Measurements from ENCODE around the gene HOMER1. TPM values are rescaled to one million over a fixed set of nuclear protein-coding genes. Genes with fewer than 3 reads are reported as not detected.

The HOMER1 gene
- total RNA-seq, 2 donors from 2014 or later, result 42.4 to 43.3 TPM

DNA sequence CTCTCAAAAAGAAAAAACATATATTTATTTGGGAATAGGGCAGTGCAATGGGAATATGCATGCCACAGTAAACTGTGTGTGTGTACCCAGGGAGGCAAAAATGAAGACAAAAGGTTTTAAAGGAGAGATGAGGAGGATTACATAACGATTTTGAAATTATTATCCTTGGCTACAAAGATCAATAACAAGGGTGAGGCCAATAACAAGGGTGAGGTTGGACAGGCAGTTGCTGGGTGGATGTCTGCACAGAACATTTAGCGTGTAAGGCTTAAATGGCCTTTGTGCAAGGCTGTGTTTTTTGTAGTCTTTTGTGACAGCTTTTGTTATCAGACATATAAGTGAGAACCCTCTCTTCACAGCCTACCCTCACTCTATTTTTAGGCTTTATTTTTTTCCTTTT is 164.1 kb downstream of the HOMER1 start:
- Mint-ChIP-seq H3K27me3 (ENCODE audit: insufficient read depth) (no peaks in the 10 kb centered on the region), H3K4me1 (no peaks in the 10 kb centered on the region)

GRCh38 chr5:79349047-79349446 is 164.9 kb downstream of the HOMER1 start:
- no peak overlapping the region for H3K27ac ChIP-seq (ENCODE audit: low read depth, low read length)
- H3K4me1 Mint-ChIP-seq, result no peaks in the 10 kb centered on the region
- H3K9me3 ChIP-seq (ENCODE audit: control insufficient read depth, low read length), result peaks cover 5% of the 10 kb centered on the region
- peaks cover 19% of the 10 kb centered on the region for H3K36me3 Mint-ChIP-seq (ENCODE audit: low read depth)
- no peaks in the 10 kb centered on the region for H3K27me3 ChIP-seq (ENCODE audit: control insufficient read depth, insufficient read depth, low read length, poor library complexity, severe bottlenecking)
- H3K9me3 Mint-ChIP-seq, result peaks cover 30% of the 10 kb centered on the region
- H3K36me3 ChIP-seq (ENCODE audit: control insufficient read depth, insufficient read depth, low read length), result no peaks in the 10 kb centered on the region
- H3K27ac Mint-ChIP-seq, result no peak overlapping the region
- DNase-seq, result no peak
- H3K9ac ChIP-seq (ENCODE audit: extremely low read depth, low read length, poor library complexity, severe bottlenecking), result no peak overlapping the region
- no peak overlapping the region for H3K4me3 Mint-ChIP-seq
- TF ChIP-seq, protein P1, sequence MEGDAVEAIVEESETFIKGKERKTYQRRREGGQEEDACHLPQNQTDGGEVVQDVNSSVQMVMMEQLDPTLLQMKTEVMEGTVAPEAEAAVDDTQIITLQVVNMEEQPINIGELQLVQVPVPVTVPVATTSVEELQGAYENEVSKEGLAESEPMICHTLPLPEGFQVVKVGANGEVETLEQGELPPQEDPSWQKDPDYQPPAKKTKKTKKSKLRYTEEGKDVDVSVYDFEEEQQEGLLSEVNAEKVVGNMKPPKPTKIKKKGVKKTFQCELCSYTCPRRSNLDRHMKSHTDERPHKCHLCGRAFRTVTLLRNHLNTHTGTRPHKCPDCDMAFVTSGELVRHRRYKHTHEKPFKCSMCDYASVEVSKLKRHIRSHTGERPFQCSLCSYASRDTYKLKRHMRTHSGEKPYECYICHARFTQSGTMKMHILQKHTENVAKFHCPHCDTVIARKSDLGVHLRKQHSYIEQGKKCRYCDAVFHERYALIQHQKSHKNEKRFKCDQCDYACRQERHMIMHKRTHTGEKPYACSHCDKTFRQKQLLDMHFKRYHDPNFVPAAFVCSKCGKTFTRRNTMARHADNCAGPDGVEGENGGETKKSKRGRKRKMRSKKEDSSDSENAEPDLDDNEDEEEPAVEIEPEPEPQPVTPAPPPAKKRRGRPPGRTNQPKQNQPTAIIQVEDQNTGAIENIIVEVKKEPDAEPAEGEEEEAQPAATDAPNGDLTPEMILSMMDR (conservative IDR thresholded peaks at IDR 0.05), result no peak
- no peaks in the 10 kb centered on the region for H3K27me3 Mint-ChIP-seq (ENCODE audit: insufficient read depth)
- WGBS, 2 experiments (ENCODE audit: insufficient coverage in 1 of 2, insufficient read length in 1 of 2), result 93 to 96% methylated on average over 7 to 10 of the region's 10 CpGs
- no peak overlapping the region for H3K4me3 ChIP-seq (ENCODE audit: low read length)
- H3K4me1 ChIP-seq (ENCODE audit: control insufficient read depth, insufficient read depth, low read length), result no peaks in the 10 kb centered on the region

More for the DNA sequence above, 164.1 kb downstream of the HOMER1 start:
- Mint-ChIP-seq H3K36me3 (ENCODE audit: low read depth) (peaks cover 19% of the 10 kb centered on the region), H3K4me3 (no peak overlapping the region), H3K27ac (no peak overlapping the region), H3K9me3 (peaks cover 31% of the 10 kb centered on the region)
- no peaks in the 10 kb centered on the region for H3K4me1 ChIP-seq (ENCODE audit: control insufficient read depth, insufficient read depth, low read length)
- no peaks in the 10 kb centered on the region for H3K27me3 ChIP-seq (ENCODE audit: control insufficient read depth, insufficient read depth, low read length, poor library complexity, severe bottlenecking)
- DNase-seq, result no peak
- TF ChIP-seq, protein P1 (conservative IDR thresholded peaks at IDR 0.05), result no peak
- 94 to 100% methylated on average over 1 to 2 of the region's 2 CpGs for WGBS, 2 experiments (ENCODE audit: insufficient coverage in 1 of 2, insufficient read length in 1 of 2)
- H3K9ac ChIP-seq (ENCODE audit: extremely low read depth, low read length, poor library complexity, severe bottlenecking), result no peak overlapping the region
- H3K27ac ChIP-seq (ENCODE audit: low read depth, low read length), result no peak overlapping the region
- peaks cover 5% of the 10 kb centered on the region for H3K9me3 ChIP-seq (ENCODE audit: control insufficient read depth, low read length)
- no peaks in the 10 kb centered on the region for H3K36me3 ChIP-seq (ENCODE audit: control insufficient read depth, insufficient read depth, low read length)
- no peak overlapping the region for H3K4me3 ChIP-seq (ENCODE audit: low read length)

DNA sequence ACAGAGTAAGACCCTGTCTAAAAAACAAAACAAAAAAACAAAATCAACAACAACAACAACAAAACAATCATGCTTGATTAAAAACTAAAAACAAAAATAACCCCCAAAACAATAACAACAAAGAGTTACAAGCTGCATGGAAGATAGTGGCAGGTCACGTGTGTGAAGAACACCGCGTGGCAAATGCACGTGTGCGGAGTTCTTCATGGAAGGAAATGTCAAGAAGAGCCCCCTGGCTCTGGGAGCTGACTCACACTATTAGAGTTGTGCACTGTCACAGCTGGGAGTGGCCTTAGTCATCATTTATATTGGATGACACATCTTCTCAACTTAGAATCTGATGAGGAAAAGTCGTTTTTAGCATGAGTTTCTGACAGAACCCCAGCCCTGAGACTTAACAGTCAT is 167.5 kb downstream of the HOMER1 start:
- H3K27ac ChIP-seq (ENCODE audit: low read depth, low read length), result no peak overlapping the region
- DNase-seq, result no peak
- H3K9me3 Mint-ChIP-seq, result peaks cover 11% of the 10 kb centered on the region
- H3K27me3 ChIP-seq (ENCODE audit: control insufficient read depth, insufficient read depth, low read length, poor library complexity, severe bottlenecking), result no peaks in the 10 kb centered on the region
- no peak overlapping the region for H3K4me3 ChIP-seq (ENCODE audit: low read length)
- H3K27ac Mint-ChIP-seq, result peak overlapping the region; percentile 39
- 94 to 100% methylated on average over 3 to 6 of the region's 6 CpGs for WGBS, 2 experiments (ENCODE audit: insufficient coverage in 1 of 2, insufficient read length in 1 of 2)
- H3K4me1 Mint-ChIP-seq, result no peaks in the 10 kb centered on the region
- TF ChIP-seq, protein P1 (conservative IDR thresholded peaks at IDR 0.05), result no peak
- no peak overlapping the region for H3K4me3 Mint-ChIP-seq
- H3K9me3 ChIP-seq (ENCODE audit: control insufficient read depth, low read length), result no peaks in the 10 kb centered on the region
- peaks cover 12% of the 10 kb centered on the region for H3K36me3 Mint-ChIP-seq (ENCODE audit: low read depth)
- H3K9ac ChIP-seq (ENCODE audit: extremely low read depth, low read length, poor library complexity, severe bottlenecking), result no peak overlapping the region
- no peaks in the 10 kb centered on the region for H3K36me3 ChIP-seq (ENCODE audit: control insufficient read depth, insufficient read depth, low read length)
- H3K27me3 Mint-ChIP-seq (ENCODE audit: insufficient read depth), result no peaks in the 10 kb centered on the region
- H3K4me1 ChIP-seq (ENCODE audit: control insufficient read depth, insufficient read depth, low read length), result no peaks in the 10 kb centered on the region
